Brain microvascular endothelial cell (primary cell): Measurements from ENCODE around the gene ZNF385D.

Experiments used
- DNase-seq: peaks from one replicate; pipeline ENCODE4 v3.0.0-alpha.2; 2020
- H3K27ac ChIP-seq: fragments of 250-450 bp; sonication (Bioruptor Pico); 2 replicates; pipeline ENCODE4 v1.5.1; 2020; ENCODE audit warnings: mild to moderate bottlenecking, moderate library complexity
- H3K27me3 ChIP-seq: fragments of 250-450 bp; sonication (Bioruptor Pico); replicated peaks from 2 replicates; pipeline ENCODE4 v1.5.1; 2020; ENCODE audit warnings: mild to moderate bottlenecking
- H3K36me3 ChIP-seq: fragments of 250-450 bp; sonication (Bioruptor Pico); replicated peaks from 2 replicates; pipeline ENCODE4 v1.5.1; 2020; ENCODE audit warnings: mild to moderate bottlenecking
- H3K4me3 ChIP-seq: 2 replicates; pipeline ENCODE4 v1.5.1; 2011; ENCODE audit warnings: low read depth, mild to moderate bottlenecking, control low read depth, low read length, moderate library complexity
- CTCF ChIP-seq: IDR thresholded peaks from 2 replicates; pipeline ENCODE4 v1.5.1; 2011; ENCODE audit warnings: low read depth, mild to moderate bottlenecking, moderate library complexity, low read length, control low read depth, inconsistent platforms; ENCODE audit errors: missing control alignments
- in situ Hi-C: cut with HindIII; loops from 2 replicates; pipeline ENCODE4 v1.10.0; 2017; ENCODE audit warnings: low sequenced_read_pairs, low pct_ligation_motif_present

Gene ZNF385D

GRCh38 chr3:21544076-21544462, 206.9 kb downstream of the ZNF385D start:
- no peaks in the 10 kb centered on the region for H3K27me3 ChIP-seq

GRCh38 chr3:21543380-21544075, 207.5 kb downstream of the ZNF385D start:
- no peaks in the 10 kb centered on the region for H3K36me3 ChIP-seq
- no peak for TF ChIP-seq CTCF
- in situ Hi-C loops, result no loop called here

More at GRCh38 chr3:21544076-21544462, 206.9 kb downstream of the ZNF385D start:
- in situ Hi-C loops, result no loop called here
- H3K36me3 ChIP-seq, result no peaks in the 10 kb centered on the region
- DNase-seq, result no peak
- H3K27ac ChIP-seq, result no peak overlapping the region
- H3K4me3 ChIP-seq, result no peak overlapping the region
- no peak for TF ChIP-seq CTCF

GRCh38 chr3:21542656-21543379, 208.2 kb downstream of the ZNF385D start:
- Histone ChIP-seq H3K4me3 (no peak overlapping the region), H3K27ac (no peak overlapping the region), H3K36me3 (no peaks in the 10 kb centered on the region), H3K27me3 (no peaks in the 10 kb centered on the region)
- no peak for DNase-seq
- TF ChIP-seq CTCF, result no peak
- in situ Hi-C loops, result no loop called here

More at GRCh38 chr3:21543380-21544075, 207.5 kb downstream of the ZNF385D start:
- H3K4me3 ChIP-seq, result no peak overlapping the region
- H3K27ac ChIP-seq, result no peak overlapping the region
- H3K27me3 ChIP-seq, result no peaks in the 10 kb centered on the region
- DNase-seq, result no peak

- H3K27ac ChIP-seq, result no peak overlapping the region
- in situ Hi-C loops, result no loop called here
- H3K36me3 ChIP-seq, result no peaks in the 10 kb centered on the region
- no peak for TF ChIP-seq CTCF
- no peak for DNase-seq
- no peaks in the 10 kb centered on the region for H3K27me3 ChIP-seq
- H3K4me3 ChIP-seq, result no peak overlapping the region
Measured at GRCh38 chr3:21540265-21540664, 210.7 kb downstream of the ZNF385D start.

- Histone ChIP-seq H3K27me3 (no peaks in the 10 kb centered on the region), H3K4me3 (no peak overlapping the region), H3K36me3 (no peaks in the 10 kb centered on the region), H3K27ac (no peak overlapping the region)
- in situ Hi-C loops, result no loop called here
- no peak for DNase-seq
- no peak for TF ChIP-seq CTCF
Measured at GRCh38 chr3:21534462-21534861, 216.5 kb downstream of the ZNF385D start.
